Endothelial cell of umbilical vein (primary cell): ENCODE measurements around the gene EMID1. TPM values are rescaled to one million over a fixed set of nuclear protein-coding genes. Genes with fewer than 3 reads are reported as not detected.

ENCODE experiments used
- BruUV-seq: library from RNA; stranded (reverse); fragments of 400-500 nt; replicated peaks from 2 replicates; lab custom pipeline; 2021; lab: Mats Ljungman, UMichigan
- CTCF ChIA-PET: fragments of 300-600, 350-600 bp; sonication (Branson Sonifier 250); formaldehyde crosslinking; loops from one replicate; lab custom pipeline; 2021; ENCODE audit warnings: antibody characterized with exemption, inconsistent platforms; lab: Charles Lee
- POLR2A ChIA-PET: fragments of 300-600, 350-600 bp; sonication (Branson Sonifier 250); formaldehyde crosslinking; loops from one replicate; lab custom pipeline; 2021; ENCODE audit warnings: antibody characterized with exemption, inconsistent platforms; lab: Charles Lee
- DNase-seq: peaks from one replicate; pipeline ENCODE4 v3.0.0-alpha.2; 2011; ENCODE audit warnings: low read depth, low spot score
- FAIRE-seq: peaks from 2 replicates; lab custom pipeline; 2011; peaks lifted over from hg19 to GRCh38; lab: Jason Lieb, UNC
- H2AFZ ChIP-seq: 2 replicates; pipeline ENCODE4 v1.6.0; 2012; ENCODE audit warnings: low read depth, low read length, control low read depth, inconsistent platforms
- H3K27ac ChIP-seq: 2 replicates; pipeline ENCODE4 v1.5.1; 2011; ENCODE audit warnings: low read depth, mild to moderate bottlenecking, control low read depth, low read length, moderate library complexity; ENCODE audit not compliant: insufficient read depth
- H3K27me3 ChIP-seq, 2 experiments: 2 replicates each; pipeline versions ENCODE4 v1.6.0 to v1.6.1; 2011; ENCODE audit warnings: low read length in 2 of 2, mixed read lengths in 1 of 2; ENCODE audit not compliant: control insufficient read depth in 2 of 2, insufficient read depth in 2 of 2
- H3K36me3 ChIP-seq, 2 experiments: 2 replicates in 1 of 2; 3 replicates in 1 of 2; pipeline ENCODE4 v1.5.1; 2011; ENCODE audit warnings: low read length in 2 of 2, mild to moderate bottlenecking in 1 of 2, moderate library complexity in 1 of 2; ENCODE audit not compliant: control insufficient read depth in 2 of 2, insufficient read depth in 2 of 2; ENCODE audit errors: extremely low read depth in 1 of 2
- H3K4me1 ChIP-seq: 3 replicates; pipeline ENCODE4 v1.5.1; 2011; ENCODE audit warnings: mild to moderate bottlenecking, low read length; ENCODE audit not compliant: control insufficient read depth, insufficient read depth; ENCODE audit errors: extremely low read depth
- H3K4me2 ChIP-seq: 2 replicates; pipeline ENCODE4 v1.6.1; 2011; ENCODE audit warnings: low read length, control low read depth, mixed read lengths; ENCODE audit not compliant: insufficient read depth
- H3K4me3 ChIP-seq, 3 experiments: fragments of 200-600 bp in 1 of 3; sonication (generic), shearing (Covaris generic) in 1 of 3; replicated peaks in 1 of 3; 2 replicates each; pipeline ENCODE4 v1.5.1; 2011 to 2016; ENCODE audit warnings: control low read depth in 3 of 3, low read length in 3 of 3, mild to moderate bottlenecking in 2 of 3, inconsistent platforms in 1 of 3, low read depth in 1 of 3, moderate library complexity in 1 of 3; ENCODE audit not compliant: insufficient read depth in 1 of 3
- H3K79me2 ChIP-seq: 2 replicates; pipeline ENCODE4 v1.6.0; 2012; ENCODE audit warnings: low read length, inconsistent platforms; ENCODE audit not compliant: control insufficient read depth, insufficient read depth
- H3K9ac ChIP-seq: replicated peaks from 2 replicates; pipeline ENCODE3; 2011; ENCODE audit warnings: low read length, control low read depth; ENCODE audit not compliant: insufficient read depth; ENCODE audit errors: extremely low read depth
- H3K9me1 ChIP-seq: replicated peaks from 3 replicates; pipeline ENCODE4 v1.6.0; 2011; ENCODE audit warnings: mild to moderate bottlenecking, low read length; ENCODE audit not compliant: control insufficient read depth, insufficient read depth; ENCODE audit errors: extremely low read depth
- H3K9me3 ChIP-seq: replicated peaks from 2 replicates; pipeline ENCODE4 v1.5.1; 2012; ENCODE audit warnings: low read length, inconsistent platforms; ENCODE audit not compliant: control insufficient read depth, insufficient read depth
- H4K20me1 ChIP-seq: replicated peaks from 2 replicates; pipeline ENCODE3; 2011; ENCODE audit warnings: mild to moderate bottlenecking, low read length; ENCODE audit not compliant: control insufficient read depth, insufficient read depth; ENCODE audit errors: extremely low read depth
- CTCF ChIP-seq, 2 donors: IDR thresholded peaks; 1 replicate in 1 of 2; 2 replicates in 1 of 2; pipeline ENCODE4 v1.5.1; 2011; ENCODE audit warnings: low read length in 2 of 2, mild to moderate bottlenecking in 2 of 2, moderate library complexity in 2 of 2, control low read depth in 1 of 2, inconsistent platforms in 1 of 2, low read depth in 1 of 2; ENCODE audit not compliant: insufficient read depth in 1 of 2; ENCODE audit errors: extremely low read depth in 1 of 2
- EZH2 ChIP-seq: IDR thresholded peaks from 2 replicates; pipeline ENCODE4 v1.6.1; 2012; ENCODE audit warnings: borderline replicate concordance, low read depth, mild to moderate bottlenecking, moderate library complexity, low read length, inconsistent platforms; ENCODE audit not compliant: severe bottlenecking
- FOS ChIP-seq: IDR thresholded peaks from 2 replicates; pipeline ENCODE4 v1.6.1; 2011; ENCODE audit warnings: mild to moderate bottlenecking, low read length, moderate library complexity, borderline replicate concordance; ENCODE audit not compliant: insufficient read depth
- GATA2 ChIP-seq: IDR thresholded peaks from 2 replicates; pipeline ENCODE4 v1.7.0; 2011; ENCODE audit warnings: low read depth, mild to moderate bottlenecking, moderate library complexity, mixed read lengths, low read length; ENCODE audit not compliant: insufficient read length, insufficient read depth
- JUN ChIP-seq: IDR thresholded peaks from 2 replicates; pipeline ENCODE4 v1.6.1; 2011; ENCODE audit warnings: borderline replicate concordance, low read depth; ENCODE audit not compliant: insufficient read length, insufficient read depth
- MAX ChIP-seq: IDR thresholded peaks from 2 replicates; pipeline ENCODE4 v1.6.1; 2011; ENCODE audit not compliant: insufficient read depth, insufficient read length
- MYC ChIP-seq: IDR thresholded peaks from one replicate; pipeline ENCODE4 v1.6.1; 2011; ENCODE audit warnings: mild to moderate bottlenecking, low read depth, low read length
- POLR2A ChIP-seq: IDR thresholded peaks from 2 replicates; pipeline ENCODE4 v1.6.1; 2012; ENCODE audit warnings: low read depth, mild to moderate bottlenecking, control low read depth, low read length
- POLR2AphosphoS5 ChIP-seq: IDR thresholded peaks from 2 replicates; pipeline ENCODE4 v1.6.1; 2012; ENCODE audit warnings: low read depth, mild to moderate bottlenecking, control low read depth, low read length, moderate library complexity; ENCODE audit not compliant: insufficient read depth
- dilution Hi-C: fragments of 300-500 bp; cut with MboI; formaldehyde crosslinking; loops from one replicate; pipeline ENCODE4 v1.15.0; 2019; ENCODE audit warnings: low sequenced_read_pairs; ENCODE audit not compliant: extremely low pct_ligation_motif_present
- intact Hi-C: fragments of 100-400 bp; cut with micrococcal nuclease; formaldehyde crosslinking; loops from one replicate; pipeline ENCODE4 v1.10.0; 2022
- polyA plus RNA-seq, 4 experiments: library from polyadenylated mRNA; depleted of rRNA in 3 of 4; stranded (reverse) in 3 of 4; unstranded in 1 of 4; fragments of >200 nt; gene quantifications; 2 replicates each; pipeline versions ENCODE4 v1.2.1 to v1.2.3, GENCODE V29; 2011 to 2012; ENCODE audit warnings: missing spikeins in 1 of 4
- total RNA-seq: library from RNA; stranded (reverse); gene quantifications from 2 replicates; pipeline ENCODE4 v1.2.3, GENCODE V29; 2021

The EMID1 gene
- total and polyA plus RNA-seq, 2 donors (not counting 3 experiments of a cell fraction or from before 2014, with no cell fraction given): 0.51 to 0.75 TPM

- Histone ChIP-seq H3K9me3 (no peaks in the 10 kb centered on the region), H3K4me3 (no peak overlapping the region), H2AFZ (no peak overlapping the region), H3K79me2 (no peaks in the 10 kb centered on the region), H3K27me3 (no peaks in the 10 kb centered on the region), H3K9me1 (no peaks in the 10 kb centered on the region), H3K9ac (no peak overlapping the region), H3K4me2 (no peak overlapping the region), H4K20me1 (no peaks in the 10 kb centered on the region), H3K27ac (no peak overlapping the region), H3K36me3 (peaks cover 24 to 39% of the 10 kb centered on the region in 2 experiments), H3K4me1 (no peaks in the 10 kb centered on the region)
- DNase-seq: no peak
- ChIA-PET POLR2A (no interaction called here), CTCF (interaction anchor here (0.6 to 2.0 kb wide), 3 partner anchors 12 to 196 kb away, joined by 3 to 7 read pairs (median 4); no protein-coding TSS in a partner anchor)
- dilution Hi-C loops (no loop called here), intact Hi-C loops (no loop called here)
- FAIRE-seq: no peak
- peak; percentile 32 for TF ChIP-seq POLR2AphosphoS5
- TF ChIP-seq EZH2: no peak
- no TSS peak for BruUV-seq
Observed at GRCh38 chr22:29300807-29301601, 95.3 kb downstream of the EMID1 start.

DNA sequence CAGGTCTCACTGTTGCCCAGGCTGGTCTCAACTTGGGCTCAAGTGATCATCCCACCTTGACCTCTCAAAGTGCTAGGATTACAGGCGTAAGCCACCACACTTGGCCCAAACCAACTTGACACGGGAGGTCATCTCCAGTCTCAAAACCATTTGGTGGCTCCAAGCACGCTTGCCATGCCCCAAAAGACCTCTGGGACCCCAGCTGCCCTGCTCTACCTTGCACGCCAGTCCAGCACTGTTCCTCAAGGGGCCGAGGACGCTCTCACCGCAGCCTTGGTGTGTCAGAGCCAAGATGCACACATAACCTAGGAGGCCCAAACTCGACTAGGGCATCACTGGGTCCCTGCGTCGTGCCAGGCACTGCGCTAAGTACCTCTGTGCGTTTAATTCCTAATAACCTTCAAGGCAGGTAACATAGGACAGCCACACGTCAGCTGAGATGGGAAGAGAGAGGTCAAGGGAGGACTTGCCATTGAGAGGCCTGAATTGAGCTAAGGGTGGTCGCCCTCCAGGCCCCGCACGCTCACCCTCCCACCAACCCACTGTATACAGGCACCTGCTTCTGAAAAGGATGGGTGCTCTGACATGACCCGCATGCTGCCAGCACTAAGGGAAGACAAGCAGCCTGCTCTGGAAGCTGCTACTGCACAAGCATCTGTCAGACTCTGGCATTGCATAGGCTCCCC lies 96.2 kb downstream of the EMID1 start:
- Histone ChIP-seq H3K4me1 (no peaks in the 10 kb centered on the region), H3K27ac (no peak overlapping the region), H3K4me2 (no peak overlapping the region), H3K36me3 (peaks cover 17 to 33% of the 10 kb centered on the region in 2 experiments), H3K4me3 (no peak overlapping the region), H3K79me2 (no peaks in the 10 kb centered on the region), H4K20me1 (no peaks in the 10 kb centered on the region), H3K9me1 (no peaks in the 10 kb centered on the region), H2AFZ (no peak overlapping the region), H3K9me3 (no peaks in the 10 kb centered on the region), H3K9ac (no peak overlapping the region), H3K27me3 (no peaks in the 10 kb centered on the region)
- TF ChIP-seq EZH2: no peak
- TF ChIP-seq CTCF (IDR thresholded peaks at IDR 0.05; ENCODE audit: extremely low read depth in 1 of 2, insufficient read depth in 1 of 2, low read depth in 1 of 2, low read length in 2 of 2): no peak
- TF ChIP-seq JUN: no peak
- TF ChIP-seq FOS: no peak
- no peak for TF ChIP-seq POLR2AphosphoS5
- no peak for TF ChIP-seq POLR2A
- TF ChIP-seq MYC: no peak
- TF ChIP-seq GATA2: no peak
- TF ChIP-seq MAX: no peak
- no TSS peak for BruUV-seq
- ChIA-PET POLR2A (no interaction called here), CTCF (interaction anchor here (0.6 to 2.0 kb wide), 4 partner anchors 11 to 195 kb away, joined by 3 to 13 read pairs (median 6); no protein-coding TSS in a partner anchor)
- intact Hi-C loops: no loop called here
- DNase-seq (no peak), FAIRE-seq (no peak)
- dilution Hi-C loops: no loop called here
